Stimulated activated CD8-positive, alpha-beta memory T cell treated with anti-CD3 and anti-CD28 coated beads, Interleukin-4, amount 100 ng/mL, for 1 hour (primary cell): Measurements from ENCODE around the gene IRF9.

ENCODE experiments used
- DNase-seq, 2 donors: peaks; one replicate each; pipeline ENCODE4 v3.0.0-alpha.2; 2020; ENCODE audit warnings: low read depth in 2 of 2, low spot score in 1 of 2

The IRF9 gene

GRCh38 chr14:24176599-24176998, 15.5 kb downstream of the IRF9 start:
- no peak for DNase-seq

GRCh38 chr14:24177041-24177825, 16.2 kb downstream of the IRF9 start:
- DNase-seq = no peak

GRCh38 chr14:24177891-24178290, 16.8 kb downstream of the IRF9 start:
- no peak for DNase-seq

- no peak for DNase-seq
Observed at GRCh38 chr14:24178399-24179178, 17.5 kb downstream of the IRF9 start.

- no peak for DNase-seq
Observed at GRCh38 chr14:24179294-24179960, 18.4 kb downstream of the IRF9 start.

- DNase-seq = no peak
Observed at GRCh38 chr14:24179961-24180796, 19.1 kb downstream of the IRF9 start.

GRCh38 chr14:24181371-24182077, 20.5 kb downstream of the IRF9 start:
- DNase-seq = no peak

GRCh38 chr14:24182110-24182882, 21.2 kb downstream of the IRF9 start:
- no peak for DNase-seq

- DNase-seq = no peak
Observed at GRCh38 chr14:24183014-24183481, 22.0 kb downstream of the IRF9 start.

- DNase-seq = no peak
Observed at GRCh38 chr14:24184104-24184970, 23.3 kb downstream of the IRF9 start.

- DNase-seq = no peak
Observed at GRCh38 chr14:24185026-24185425, 24.0 kb downstream of the IRF9 start.

GRCh38 chr14:24185741-24186140, 24.7 kb downstream of the IRF9 start:
- DNase-seq = no peak

- DNase-seq = no peak
Observed at GRCh38 chr14:24186831-24187538, 25.9 kb downstream of the IRF9 start.

- DNase-seq = no peak
Observed at GRCh38 chr14:24187539-24187915, 26.5 kb downstream of the IRF9 start.

- peak; percentile 86 to 91 for DNase-seq
Observed at GRCh38 chr14:24188251-24189058, 27.4 kb downstream of the IRF9 start, which contains the start of gene IPO4. Gene IPO4 (minus strand): TSS chr14:24188816. CDS start chr14:24188787, 29 bp downstream.

- no peak for DNase-seq
Observed at GRCh38 chr14:24189059-24189375, 28.0 kb downstream of the IRF9 start.

- DNase-seq = no peak
Observed at GRCh38 chr14:24189460-24189859, 28.4 kb downstream of the IRF9 start.
